Putamen (tissue), 1 donor: ENCODE data around the gene TSC2.
"Not testable (repeated sequence)": the region's sequence is repeated elsewhere in the genome, so short reads cannot be mapped to it uniquely, and the experiment has no call there.

Experiments
- DNase-seq: peaks from one replicate; pipeline ENCODE4 v3.0.0-alpha.2; 2016; ENCODE audit warnings: low spot score

Gene TSC2

GRCh38 chr16:2123706-2124376, 76.1 kb downstream of the TSC2 start:
- not testable (repeated sequence) for DNase-seq

- DNase-seq, result not testable (repeated sequence)
These were observed 76.5 kb downstream of the TSC2 start for GRCh38 chr16:2124377-2124693.

- DNase-seq, result not testable (repeated sequence)
These were observed 77.1 kb downstream of the TSC2 start for GRCh38 chr16:2124694-2125444.

GRCh38 chr16:2125609-2126008, 77.8 kb downstream of the TSC2 start:
- not testable (repeated sequence) for DNase-seq

- DNase-seq, result peak; percentile 68
These were observed 78.5 kb downstream of the TSC2 start for GRCh38 chr16:2126161-2126743.

GRCh38 chr16:2126928-2127556, 79.3 kb downstream of the TSC2 start:
- DNase-seq, result not testable (repeated sequence)

- not testable (repeated sequence) for DNase-seq
These were observed 80.0 kb downstream of the TSC2 start for GRCh38 chr16:2127630-2128280.

- not testable (repeated sequence) for DNase-seq
These were observed 81.5 kb downstream of the TSC2 start for GRCh38 chr16:2129251-2129650.

- not testable (repeated sequence) for DNase-seq
These were observed 82.2 kb downstream of the TSC2 start for GRCh38 chr16:2129890-2130447.

- not testable (repeated sequence) for DNase-seq
These were observed 86.0 kb downstream of the TSC2 start for GRCh38 chr16:2133797-2134196.

- not testable (repeated sequence) for DNase-seq
These were observed 87.3 kb downstream of the TSC2 start for GRCh38 chr16:2135071-2135470.

GRCh38 chr16:2135770-2136490, 88.1 kb downstream of the TSC2 start, which contains the start of gene PKD1:
TSS of gene PKD1 (minus strand) at chr16:2135898. CDS start at chr16:2135689, 209 bp downstream.
- peak; percentile 88 for DNase-seq
